GM12864 (cell line): ENCODE data around the gene MARK2.

ENCODE experiments used
- DNase-seq: peaks from one replicate; pipeline ENCODE4 v3.0.0-alpha.2; 2011; ENCODE audit warnings: low read depth
- H3K4me3 ChIP-seq: 2 replicates; pipeline ENCODE4 v1.5.1; 2011; ENCODE audit warnings: mild to moderate bottlenecking, low read depth, low read length, control low read depth
- CTCF ChIP-seq: IDR thresholded peaks from 2 replicates; pipeline ENCODE4 v1.5.1; 2011; ENCODE audit warnings: low read depth, mild to moderate bottlenecking, moderate library complexity, low read length, control low read depth, inconsistent platforms; ENCODE audit errors: missing control alignments

MARK2 gene

DNA sequence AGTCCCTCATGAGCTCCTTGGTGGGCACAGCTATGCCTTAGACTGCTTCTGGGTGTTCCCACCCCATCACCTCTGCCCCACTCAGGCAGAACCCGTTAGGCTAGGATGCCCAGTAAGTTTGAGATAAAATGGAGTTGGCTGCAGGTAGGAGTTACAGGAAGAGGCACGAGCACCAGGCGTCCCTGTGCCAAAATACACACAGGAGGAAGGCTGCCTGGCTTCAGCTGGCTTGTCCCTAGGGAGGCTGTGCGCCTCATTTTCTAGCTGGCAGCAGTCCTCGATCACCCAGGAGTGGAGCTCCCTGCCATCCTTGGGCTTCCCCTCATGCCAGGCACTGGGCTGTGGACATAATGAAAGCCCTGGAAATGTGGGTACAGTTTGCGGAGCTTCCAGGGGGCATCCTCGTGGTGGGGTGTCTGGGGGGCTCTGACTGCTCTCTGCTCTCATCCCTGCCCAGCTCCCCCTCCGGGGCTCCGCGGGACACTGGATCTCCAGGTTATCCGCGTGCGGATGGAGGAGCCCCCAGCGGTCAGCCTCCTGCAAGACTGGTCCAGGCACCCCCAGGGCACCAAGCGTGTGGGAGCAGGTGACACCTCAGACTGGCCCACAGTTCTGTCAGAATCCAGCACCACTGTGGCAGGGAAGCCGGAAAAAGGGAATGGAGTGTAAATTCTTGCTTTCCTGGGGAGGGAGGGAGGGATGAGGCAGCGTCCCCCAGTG is 12.3 kb upstream of the MARK2 start:
- H3K4me3 ChIP-seq, result no peak overlapping the region
- DNase-seq, result no peak
- no peak for TF ChIP-seq CTCF

- H3K4me3 ChIP-seq, result no peak overlapping the region
- peak; percentile 41 for TF ChIP-seq CTCF
- DNase-seq, result no peak
Measured at GRCh38 chr11:63829823-63830489, 9.0 kb upstream of the MARK2 start.

GRCh38 chr11:63831326-63831725 is 7.6 kb upstream of the MARK2 start:
- no peak overlapping the region for H3K4me3 ChIP-seq
- no peak for TF ChIP-seq CTCF
- no peak for DNase-seq

DNA sequence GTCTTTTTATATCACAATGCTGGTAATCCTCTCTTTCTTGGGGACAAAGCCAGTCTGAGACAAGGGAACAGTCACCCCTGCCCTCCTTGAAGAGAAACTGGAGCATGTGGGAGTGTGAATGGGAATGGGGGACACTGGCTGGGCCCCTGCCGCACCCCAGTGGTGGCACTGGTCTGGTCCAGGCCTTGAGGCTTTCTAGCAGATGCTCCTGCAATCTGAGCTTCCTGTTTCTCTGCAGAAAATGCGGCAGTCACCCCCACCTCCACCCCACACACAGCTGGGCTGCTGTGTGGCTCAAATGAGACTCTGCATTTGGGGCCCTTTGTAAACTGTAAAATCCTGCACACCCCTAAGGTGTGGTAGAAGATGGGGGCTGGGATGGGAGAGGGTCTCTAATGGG is 6.6 kb upstream of the MARK2 start:
- no peak overlapping the region for H3K4me3 ChIP-seq
- no peak for DNase-seq
- TF ChIP-seq CTCF, result no peak

DNA sequence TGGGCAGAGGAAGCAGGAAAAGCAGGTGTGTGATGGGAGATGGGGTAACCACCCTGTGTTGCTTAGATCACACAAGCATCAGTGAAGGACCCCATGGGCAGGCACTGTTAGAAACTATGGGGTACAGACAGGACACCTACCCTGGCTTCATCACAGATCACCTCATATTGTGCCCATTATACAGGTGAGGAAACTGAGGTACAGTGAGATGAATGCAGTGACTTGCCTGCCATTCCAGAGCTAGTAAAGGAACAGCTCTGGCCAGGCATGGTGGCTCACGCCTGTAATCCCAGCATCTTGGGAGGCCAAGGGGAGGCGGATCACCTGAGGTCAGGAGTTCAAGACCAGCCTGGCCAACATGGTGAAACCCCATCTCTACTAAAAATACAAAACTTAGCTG is 5.9 kb upstream of the MARK2 start:
- no peak for TF ChIP-seq CTCF
- no peak for DNase-seq
- H3K4me3 ChIP-seq, result no peak overlapping the region

DNA sequence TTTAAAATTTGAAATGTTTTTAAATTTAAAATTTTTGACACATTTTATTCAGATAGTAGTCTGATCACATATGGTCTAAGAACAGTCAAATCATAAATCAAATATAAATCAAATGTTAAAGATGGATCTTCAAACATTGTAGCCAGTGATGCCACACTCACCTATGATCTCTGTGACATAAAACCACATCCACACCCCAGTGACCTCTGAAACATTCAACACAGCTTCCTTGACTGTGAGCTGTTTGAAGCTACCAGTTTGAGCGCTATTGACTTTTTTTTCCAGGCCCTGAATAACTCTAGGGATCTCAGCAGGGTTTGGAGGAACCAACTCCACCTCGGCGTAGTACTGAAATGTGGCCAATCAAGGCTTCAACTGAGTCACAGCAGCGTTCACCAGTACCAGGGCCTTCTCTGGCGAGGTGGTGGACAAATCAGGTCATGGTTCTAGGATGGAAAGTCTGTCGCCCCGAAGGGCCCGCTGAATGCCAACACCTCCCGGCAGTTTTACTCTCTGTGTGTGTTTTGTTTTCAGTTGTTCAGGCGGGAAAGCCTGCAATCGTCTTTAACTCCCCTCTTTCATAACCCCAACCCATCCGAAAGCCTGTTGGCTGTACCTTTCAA is 4.3 kb upstream of the MARK2 start:
- DNase-seq, result no peak
- no peak for TF ChIP-seq CTCF
- H3K4me3 ChIP-seq, result no peak overlapping the region
